H1 (cell line): ENCODE results near the gene NTN5. TPM values are rescaled to one million over a fixed set of nuclear protein-coding genes. Genes with fewer than 3 reads are reported as not detected.
A peak's percentile ranks its signal among the peaks of the same experiment; 100 is the strongest.

Source experiments
- CTCF ChIA-PET: fragments of 300-600 bp; sonication (Branson Sonifier 250); formaldehyde crosslinking; loops from one replicate; lab custom pipeline; 2021; ENCODE audit not compliant: partially characterized antibody; lab: Charles Lee
- POLR2A ChIA-PET: fragments of 300-600 bp; sonication (Branson Sonifier 250); formaldehyde crosslinking; loops from one replicate; lab custom pipeline; 2021; ENCODE audit warnings: inconsistent platforms; ENCODE audit not compliant: partially characterized antibody; lab: Charles Lee
- DNase-seq, 2 experiments: peaks; one replicate each; pipeline versions ENCODE4 v3.0.0 to v3.0.0-alpha.2; 2010 to 2022; ENCODE audit warnings: low spot score in 2 of 2, low read depth in 1 of 2, mixed read lengths in 1 of 2
- FAIRE-seq: peaks from 2 replicates; lab custom pipeline; 2011; peaks lifted over from hg19 to GRCh38; lab: Jason Lieb, UNC
- H2AFZ ChIP-seq: 2 replicates; pipeline ENCODE4 v1.8.1; 2012; ENCODE audit warnings: low read length, inconsistent platforms
- H2AK5ac ChIP-seq: 2 replicates; pipeline ENCODE4 v1.6.1; 2013; ENCODE audit warnings: low read depth, low read length
- H2BK120ac ChIP-seq: replicated peaks from 2 replicates; pipeline ENCODE3; 2013; ENCODE audit warnings: low read depth, low read length, inconsistent platforms
- H2BK12ac ChIP-seq: 2 replicates; pipeline ENCODE4 v1.6.1; 2013; ENCODE audit warnings: low read depth, low read length
- H2BK15ac ChIP-seq: 2 replicates; pipeline ENCODE4 v1.6.1; 2013; ENCODE audit warnings: low read length
- H2BK20ac ChIP-seq: 2 replicates; pipeline ENCODE4 v1.6.1; 2013; ENCODE audit warnings: low read length
- H2BK5ac ChIP-seq: 2 replicates; pipeline ENCODE4 v1.6.1; 2013; ENCODE audit warnings: low read depth, low read length
- H3K14ac ChIP-seq: 2 replicates; pipeline ENCODE4 v1.6.1; 2013; ENCODE audit warnings: inconsistent platforms; ENCODE audit not compliant: insufficient read length
- H3K18ac ChIP-seq: 2 replicates; pipeline ENCODE4 v1.6.1; 2013; ENCODE audit warnings: low read length; ENCODE audit errors: extremely low read depth
- H3K23ac ChIP-seq: 2 replicates; pipeline ENCODE4 v1.6.1; 2013; ENCODE audit warnings: inconsistent platforms; ENCODE audit not compliant: insufficient read length
- H3K23me2 ChIP-seq: 2 replicates; pipeline ENCODE4 v1.6.1; 2013; ENCODE audit warnings: low read depth, low read length
- H3K27ac ChIP-seq: 2 replicates; pipeline ENCODE4 v1.6.1; 2011; ENCODE audit warnings: low read depth, low read length, inconsistent platforms
- H3K27me3 ChIP-seq, 4 experiments: replicated peaks in 1 of 4; 1 replicate in 1 of 4; 2 replicates in 3 of 4; pipeline versions ENCODE4 v1.6.1 to v1.8.1; 2011 to 2013; ENCODE audit warnings: low read length in 3 of 4, mild to moderate bottlenecking in 3 of 4, inconsistent platforms in 2 of 4, mixed read lengths in 2 of 4, moderate library complexity in 1 of 4; ENCODE audit not compliant: control insufficient read depth in 3 of 4, insufficient read depth in 3 of 4; ENCODE audit errors: extremely low read depth in 1 of 4
- H3K36me3 ChIP-seq, 4 experiments: 2 replicates each; pipeline versions ENCODE4 v1.6.1 to v1.8.1; 2011 to 2013; ENCODE audit warnings: mild to moderate bottlenecking in 4 of 4, low read length in 3 of 4, moderate library complexity in 2 of 4, control low read depth in 1 of 4, inconsistent platforms in 1 of 4; ENCODE audit not compliant: insufficient read depth in 4 of 4, control insufficient read depth in 2 of 4
- H3K4ac ChIP-seq: replicated peaks from 2 replicates; pipeline ENCODE3; 2013; ENCODE audit warnings: low read length, low read depth, mixed read lengths, inconsistent platforms; ENCODE audit not compliant: insufficient read length
- H3K4me1 ChIP-seq, 4 experiments: replicated peaks in 1 of 4; 1 replicate in 1 of 4; 2 replicates in 3 of 4; pipeline versions ENCODE4 v1.6.1 to v1.8.1; 2011 to 2013; ENCODE audit warnings: low read length in 3 of 4, inconsistent platforms in 2 of 4, mixed read lengths in 1 of 4; ENCODE audit not compliant: insufficient read depth in 4 of 4, control insufficient read depth in 3 of 4
- H3K4me2 ChIP-seq, 2 experiments: 2 replicates each; pipeline versions ENCODE4 v1.6.1 to v1.8.1; 2011 to 2013; ENCODE audit warnings: low read depth in 2 of 2, low read length in 2 of 2, control low read depth in 1 of 2, inconsistent platforms in 1 of 2, mild to moderate bottlenecking in 1 of 2; ENCODE audit not compliant: insufficient read depth in 1 of 2
- H3K4me3 ChIP-seq, 4 experiments: fragments of 200-600, 300-600 bp in 1 of 4; sonication (generic), shearing (Covaris generic), sonication (Bioruptor Twin) in 1 of 4; 2 replicates each; pipeline versions ENCODE4 v1.5.1 to v1.8.1; 2011 to 2016; ENCODE audit warnings: low read length in 4 of 4, low read depth in 3 of 4, control low read depth in 2 of 4, inconsistent platforms in 2 of 4, mild to moderate bottlenecking in 2 of 4, mixed read lengths in 1 of 4, moderate library complexity in 1 of 4; ENCODE audit not compliant: insufficient read depth in 2 of 4; ENCODE audit errors: extremely low read depth in 1 of 4
- H3K56ac ChIP-seq: replicated peaks from 2 replicates; pipeline ENCODE3; 2013; ENCODE audit warnings: low read depth, mild to moderate bottlenecking, mixed read lengths, low read length, inconsistent platforms; ENCODE audit not compliant: insufficient read length
- H3K79me1 ChIP-seq: 2 replicates; pipeline ENCODE4 v1.6.1; 2013; ENCODE audit warnings: low read depth, low read length, control low read depth
- H3K79me2 ChIP-seq, 2 experiments: 2 replicates each; pipeline versions ENCODE4 v1.6.1 to v1.8.1; 2012 to 2013; ENCODE audit warnings: low read length in 2 of 2, mild to moderate bottlenecking in 2 of 2, inconsistent platforms in 1 of 2; ENCODE audit not compliant: insufficient read depth in 2 of 2, control insufficient read depth in 1 of 2
- H3K9ac ChIP-seq, 4 experiments: replicated peaks in 1 of 4; 1 replicate in 1 of 4; 2 replicates in 3 of 4; pipeline versions ENCODE4 v1.6.1 to v1.8.1; 2011 to 2013; ENCODE audit warnings: low read depth in 3 of 4, low read length in 3 of 4, control low read depth in 2 of 4, mild to moderate bottlenecking in 2 of 4, moderate library complexity in 2 of 4, inconsistent platforms in 1 of 4; ENCODE audit errors: extremely low read depth in 1 of 4
- H3K9me3 ChIP-seq, 2 experiments: 2 replicates each; pipeline versions ENCODE4 v1.6.1 to v1.8.1; 2012 to 2013; ENCODE audit warnings: mild to moderate bottlenecking in 2 of 2, moderate library complexity in 2 of 2, control low read depth in 1 of 2, inconsistent platforms in 1 of 2, low read depth in 1 of 2, low read length in 1 of 2, mixed read lengths in 1 of 2; ENCODE audit not compliant: insufficient read depth in 2 of 2
- H4K20me1 ChIP-seq, 2 experiments: replicated peaks in 1 of 2; 2 replicates each; pipeline versions ENCODE3 to v1.8.1; 2011 to 2013; ENCODE audit warnings: inconsistent platforms in 2 of 2, low read length in 2 of 2, mild to moderate bottlenecking in 1 of 2; ENCODE audit not compliant: insufficient read depth in 2 of 2, control insufficient read depth in 1 of 2
- H4K5ac ChIP-seq: 2 replicates; pipeline ENCODE4 v1.6.1; 2013; ENCODE audit warnings: low read length, low read depth, mixed read lengths, inconsistent platforms; ENCODE audit not compliant: insufficient read length
- H4K8ac ChIP-seq: 2 replicates; pipeline ENCODE4 v1.8.0; 2013; ENCODE audit warnings: mild to moderate bottlenecking, moderate library complexity, low read length, inconsistent platforms; ENCODE audit not compliant: insufficient read depth; ENCODE audit errors: extremely low read depth
- H4K91ac ChIP-seq: replicated peaks from 2 replicates; pipeline ENCODE3; 2013; ENCODE audit warnings: low read length, mixed read lengths, inconsistent platforms; ENCODE audit not compliant: insufficient read length
- BRCA1 ChIP-seq: IDR thresholded peaks from 2 replicates; pipeline ENCODE4 v1.6.1; 2012; ENCODE audit warnings: low read depth, low read length, improper control_type of control experiment
- CHD2 ChIP-seq: IDR thresholded peaks from 2 replicates; pipeline ENCODE4 v1.6.1; 2012; ENCODE audit warnings: low read length, improper control_type of control experiment
- HDAC2 ChIP-seq, 2 experiments: fragments of 300-600 bp in 1 of 2; sonication (generic) in 1 of 2; IDR thresholded peaks; 2 replicates each; pipeline ENCODE4 v1.6.1; 2011 to 2012; ENCODE audit warnings: low read depth in 2 of 2, low read length in 2 of 2, mild to moderate bottlenecking in 2 of 2, moderate library complexity in 2 of 2, borderline replicate concordance in 1 of 2, inconsistent platforms in 1 of 2
- KDM4A ChIP-seq: IDR thresholded peaks from one replicate; pipeline ENCODE4 v1.7.1; 2012; ENCODE audit warnings: low read depth, mild to moderate bottlenecking, moderate library complexity, low read length, inconsistent platforms; ENCODE audit not compliant: severe bottlenecking
- USF2 ChIP-seq: IDR thresholded peaks from 2 replicates; pipeline ENCODE4 v1.6.1; 2011; ENCODE audit warnings: low read length, improper control_type of control experiment
- WGBS, 2 experiments: shearing (Covaris generic) in 1 of 2; methylation state at CpG; one replicate each; pipeline versions ENCODE4 v1.1.6 to v1.1.7; 2013 to 2015; ENCODE audit warnings: low lambda C conversion rate in 2 of 2, mixed read lengths in 2 of 2, inconsistent platforms in 1 of 2, low coverage in 1 of 2, missing lambda C conversion rate in 1 of 2; ENCODE audit not compliant: insufficient replicate concordance in 2 of 2, insufficient coverage in 1 of 2, insufficient read length in 1 of 2; ENCODE audit errors: extremely low coverage in 1 of 2, missing lambda C conversion rate in 1 of 2; 5-methylcytosine and 5-hydroxymethylcytosine counted together
- polyA plus RNA-seq, 7 experiments: library from polyadenylated mRNA; depleted of rRNA in 3 of 7; stranded (reverse) in 5 of 7; unstranded in 2 of 7; fragments of >200 nt in 5 of 7; fragments of 200-250 nt in 2 of 7; gene quantifications; 1 replicate in 5 of 7; 2 replicates in 1 of 7; 4 replicates in 1 of 7; pipeline versions ENCODE4 v1.2.1 to v1.2.3, GENCODE V29; 2011 to 2013; ENCODE audit warnings: missing spikeins in 2 of 7, mixed read lengths in 2 of 7
- total RNA-seq: library from RNA; stranded (reverse); fragmentation: NEBNext Ultra II Directional; extraction: Animal tissue kit (Norgen Biotek cat#: 25700); gene quantifications from 2 replicates; pipeline ENCODE4 v1.2.1, GENCODE V29; 2021

The NTN5 gene
- total and polyA plus RNA-seq, 2 of the 8 experiments (the other 6 are each of a cell fraction or from before 2014, with no cell fraction given) = 0.47 to 0.85 TPM

GRCh38 chr19:48681127-48681470, 8.3 kb upstream of the NTN5 start:
- no peak overlapping the region for H2BK15ac ChIP-seq
- H3K9ac ChIP-seq = no peak overlapping the region
- H3K23ac ChIP-seq = no peak overlapping the region
- H3K18ac ChIP-seq = no peak overlapping the region
- no peaks in the 10 kb centered on the region; a peak in 1 of 7 replicates for H3K4me1 ChIP-seq
- no peaks in the 10 kb centered on the region for H3K79me2 ChIP-seq
- CTCF ChIA-PET = interaction anchor here (1.1 kb wide), 1 partner anchor 14 kb away, joined by 4 read pairs; the partner anchor contains the start of gene FUT2
- H2BK12ac ChIP-seq = peak overlapping the region; percentile 27; the same call in 1 of the 2 replicates
- no peaks in the 10 kb centered on the region for H3K79me1 ChIP-seq
- no peak overlapping the region for H4K91ac ChIP-seq
- POLR2A ChIA-PET = interaction anchor here (3.9 kb wide), 1 partner anchor 15 kb away, joined by 18 read pairs; the partner anchor contains the start of gene FUT2
- H3K14ac ChIP-seq = no peak overlapping the region
- H3K56ac ChIP-seq = no peak overlapping the region
- no peaks in the 10 kb centered on the region for H4K20me1 ChIP-seq
- no peak overlapping the region for H4K5ac ChIP-seq
- H3K36me3 ChIP-seq = no peaks in the 10 kb centered on the region
- H3K4me2 ChIP-seq = no peak overlapping the region
- no peak overlapping the region for H2BK20ac ChIP-seq
- no peaks in the 10 kb centered on the region for H3K23me2 ChIP-seq
- no peak overlapping the region for H3K4me3 ChIP-seq
- H2AK5ac ChIP-seq = no peak overlapping the region
- no peak for TF ChIP-seq BRCA1
- no peak for TF ChIP-seq USF2
- TF ChIP-seq CHD2 = no peak
- no peak for TF ChIP-seq HDAC2 (IDR thresholded peaks at IDR 0.05; ENCODE audit: borderline replicate concordance in 1 of 2, low read depth in 2 of 2, low read length in 2 of 2)
- no peak for TF ChIP-seq KDM4A
- no peaks in the 10 kb centered on the region for H3K27me3 ChIP-seq
- no peaks in the 10 kb centered on the region for H3K9me3 ChIP-seq
- no peak overlapping the region for H2BK120ac ChIP-seq
- no peak overlapping the region for H2BK5ac ChIP-seq
- no peak for DNase-seq
- no peak overlapping the region for H3K4ac ChIP-seq
- WGBS, 2 experiments = 81% methylated on average over 7 of the region's 7 CpGs; no CpG with 5 or more reads in 1 of the 2 experiments
- H3K27ac ChIP-seq = no peak overlapping the region
- FAIRE-seq = no peak
- H2AFZ ChIP-seq = no peak overlapping the region
- H4K8ac ChIP-seq = no peak overlapping the region
